Measurements from ENCODE around the gene AGXT2.
"Not testable (repeated sequence)": the region's sequence is repeated elsewhere in the genome, so short reads cannot be mapped to it uniquely, and the experiment has no call there.

AGXT2 gene

DNA sequence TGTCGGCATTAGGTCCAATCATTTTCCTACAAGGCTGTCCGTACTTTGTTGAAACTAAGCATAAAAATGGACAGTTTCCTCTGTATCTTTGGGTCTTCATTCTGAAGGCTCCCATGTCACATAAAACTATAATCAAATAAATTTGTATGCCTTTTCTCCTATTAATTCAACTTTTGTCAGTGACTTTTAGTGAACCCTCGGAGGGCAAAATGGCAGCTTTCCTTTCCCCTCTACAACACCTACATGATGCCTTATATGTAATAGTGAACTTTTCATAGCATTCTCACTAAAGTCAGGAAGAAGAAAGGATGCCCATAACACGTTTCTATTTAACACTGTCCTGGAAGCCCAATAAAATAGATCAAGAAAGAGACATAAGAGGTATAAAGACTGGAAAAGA, 5.1 kb upstream of the AGXT2 start:
- DNase-seq = no peak

- DNase-seq = no peak
These were observed 2.9 kb upstream of the AGXT2 start for GRCh38 chr5:35050541-35051126.

GRCh38 chr5:35048910-35049309, 1.2 kb upstream of the AGXT2 start:
- no peak for DNase-seq

- no peak for DNase-seq
These were observed 975 bp downstream of the AGXT2 start for GRCh38 chr5:35046774-35047173.

GRCh38 chr5:35045280-35045679, 2.5 kb downstream of the AGXT2 start:
- no peak for DNase-seq

GRCh38 chr5:35044649-35045048, 3.1 kb downstream of the AGXT2 start:
- no peak for DNase-seq

DNA sequence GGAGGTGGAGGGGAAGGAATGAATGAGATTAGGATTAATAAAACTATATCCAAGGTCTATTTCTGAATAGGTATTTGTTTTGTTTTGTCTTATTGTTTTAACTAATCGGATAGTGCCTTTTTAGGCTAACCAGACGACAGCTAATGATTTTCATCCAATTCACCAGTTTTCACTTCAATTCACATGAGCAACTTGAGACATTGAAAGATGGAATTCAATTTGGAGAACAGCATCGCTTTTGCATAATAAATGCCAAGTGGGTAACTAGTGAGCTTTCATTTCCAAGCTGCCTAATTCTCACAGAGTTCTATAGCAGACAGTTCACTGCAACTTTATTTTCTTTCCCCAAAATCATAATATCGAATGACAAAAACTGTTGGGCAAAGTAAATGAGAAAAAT, 5.0 kb downstream of the AGXT2 start:
- no peak for DNase-seq

DNA sequence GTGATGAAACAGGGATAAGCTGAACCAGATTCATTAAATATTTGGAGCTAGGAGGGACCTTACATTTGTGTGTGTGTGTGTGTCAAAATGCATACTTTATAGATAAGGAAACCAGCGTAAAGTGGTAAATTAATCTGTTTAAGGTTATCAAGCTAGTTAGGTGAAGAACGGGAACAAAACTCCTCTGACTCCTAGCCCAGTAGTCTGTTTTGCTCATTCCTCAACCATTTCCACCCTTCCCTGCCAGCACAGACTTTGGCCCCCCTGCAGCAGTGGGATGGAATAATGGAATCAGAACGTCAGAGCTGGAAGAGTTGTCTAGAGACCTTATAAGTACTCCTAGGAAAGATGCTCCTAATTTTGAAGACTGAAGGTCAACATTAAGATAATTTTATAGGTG, 6.5 kb downstream of the AGXT2 start:
- no peak for DNase-seq

DNA sequence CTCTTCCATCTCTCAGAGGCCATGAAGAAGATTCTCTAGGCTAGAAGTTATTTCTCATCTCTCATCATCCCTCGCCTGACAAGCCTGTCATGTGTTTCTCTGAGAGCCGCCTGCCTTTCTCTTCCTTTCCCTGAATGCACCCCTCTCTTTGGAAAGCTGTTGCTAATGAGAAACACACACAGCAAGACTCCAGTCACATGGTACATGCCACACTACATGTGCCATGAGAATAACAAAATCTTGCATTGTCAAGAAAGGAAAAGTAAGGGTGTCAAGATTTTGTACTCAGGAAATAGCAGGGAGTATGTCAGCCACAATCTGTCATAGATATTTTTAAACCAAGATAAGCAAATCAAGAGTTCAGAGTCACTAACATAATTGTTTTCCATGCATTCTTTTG, 8.9 kb downstream of the AGXT2 start:
- DNase-seq = no peak

GRCh38 chr5:35036536-35036935, 11.2 kb downstream of the AGXT2 start:
- DNase-seq = no peak

GRCh38 chr5:35035929-35036328, 11.8 kb downstream of the AGXT2 start:
- DNase-seq = not testable (repeated sequence)

DNA sequence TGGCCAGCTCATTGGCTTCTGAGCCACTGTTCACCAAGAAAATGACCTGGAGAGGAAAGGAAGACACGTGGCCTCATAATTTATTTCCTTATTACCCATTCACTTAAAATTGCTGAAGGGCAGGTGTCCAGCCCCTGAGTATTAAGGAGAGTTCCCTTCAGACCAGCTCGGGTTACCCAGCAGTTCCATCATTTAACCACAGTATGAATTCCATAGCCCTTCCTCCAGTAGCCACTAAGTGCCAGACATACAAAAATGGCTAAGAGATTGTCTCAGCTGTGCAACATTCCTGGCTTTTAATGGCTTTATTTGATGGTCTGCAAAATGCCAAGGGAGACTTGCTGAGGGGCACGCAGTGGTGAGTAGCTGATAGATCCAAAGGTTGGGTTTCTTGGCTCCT, 12.5 kb downstream of the AGXT2 start:
- no peak for DNase-seq

DNA sequence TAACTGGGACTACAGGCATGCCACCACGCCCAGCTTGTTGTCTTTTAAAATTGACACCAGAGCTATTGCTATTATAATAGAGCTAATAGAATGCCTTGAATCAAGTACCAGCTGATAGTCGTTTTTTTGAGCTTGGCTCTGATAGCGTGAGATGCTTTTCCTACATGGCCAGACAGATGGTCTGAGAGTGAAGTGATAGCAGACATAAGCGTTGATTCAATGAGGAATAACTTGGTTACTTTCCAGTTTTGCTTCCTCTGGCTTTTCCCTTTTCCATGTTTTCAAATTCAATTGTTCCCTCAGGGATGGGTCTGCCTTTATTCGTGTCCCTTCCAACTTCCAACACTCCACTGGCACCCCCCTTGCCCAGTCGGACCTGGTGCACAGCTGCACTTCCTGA, 15.4 kb downstream of the AGXT2 start:
- DNase-seq = no peak

DNA sequence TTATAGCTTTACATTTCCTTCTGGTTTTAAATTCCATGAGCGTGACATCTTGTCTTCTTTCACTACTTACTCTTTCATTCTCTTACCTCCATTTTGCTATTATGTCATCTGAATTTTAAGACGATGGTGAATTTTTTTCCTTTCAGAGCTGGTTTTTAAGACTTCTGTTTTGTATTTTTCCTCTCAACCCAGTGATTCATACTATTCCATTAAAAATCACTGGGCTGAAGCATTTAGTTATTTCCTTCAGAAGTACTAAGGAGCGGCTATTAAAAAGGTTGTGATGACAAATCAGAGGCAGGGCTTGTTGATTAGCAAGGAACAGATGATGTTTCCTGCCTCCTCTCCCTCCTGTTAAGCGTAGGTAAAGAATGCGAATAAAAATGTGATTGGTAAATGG, 16.5 kb downstream of the AGXT2 start:
- DNase-seq = no peak

GRCh38 chr5:35030426-35031100, 17.2 kb downstream of the AGXT2 start:
- no peak for DNase-seq

DNA sequence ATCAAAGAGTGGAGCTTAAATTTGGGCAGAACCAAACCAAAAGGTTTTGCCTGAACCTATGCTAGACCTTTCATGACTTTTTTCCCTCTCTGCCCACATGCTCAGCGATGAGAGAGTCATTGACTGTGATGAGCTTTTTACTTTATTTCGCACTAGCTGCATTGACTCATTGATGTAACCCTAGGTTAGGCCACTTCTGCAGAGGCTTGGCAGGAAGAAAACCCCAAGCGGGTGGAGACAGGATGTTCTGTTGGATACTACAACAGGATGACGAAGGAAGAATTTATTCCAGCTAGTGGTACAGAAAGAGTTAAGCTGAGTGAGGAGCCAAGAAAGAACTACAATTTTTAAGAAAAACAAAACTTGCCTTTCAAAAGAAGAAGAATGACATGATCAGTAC, 18.4 kb downstream of the AGXT2 start:
- DNase-seq = no peak

GRCh38 chr5:35026941-35027340, 20.8 kb downstream of the AGXT2 start:
- no peak for DNase-seq

GRCh38 chr5:35026280-35026840, 21.4 kb downstream of the AGXT2 start:
- no peak for DNase-seq

GRCh38 chr5:35024911-35025510, 22.7 kb downstream of the AGXT2 start:
- DNase-seq = no peak

DNA sequence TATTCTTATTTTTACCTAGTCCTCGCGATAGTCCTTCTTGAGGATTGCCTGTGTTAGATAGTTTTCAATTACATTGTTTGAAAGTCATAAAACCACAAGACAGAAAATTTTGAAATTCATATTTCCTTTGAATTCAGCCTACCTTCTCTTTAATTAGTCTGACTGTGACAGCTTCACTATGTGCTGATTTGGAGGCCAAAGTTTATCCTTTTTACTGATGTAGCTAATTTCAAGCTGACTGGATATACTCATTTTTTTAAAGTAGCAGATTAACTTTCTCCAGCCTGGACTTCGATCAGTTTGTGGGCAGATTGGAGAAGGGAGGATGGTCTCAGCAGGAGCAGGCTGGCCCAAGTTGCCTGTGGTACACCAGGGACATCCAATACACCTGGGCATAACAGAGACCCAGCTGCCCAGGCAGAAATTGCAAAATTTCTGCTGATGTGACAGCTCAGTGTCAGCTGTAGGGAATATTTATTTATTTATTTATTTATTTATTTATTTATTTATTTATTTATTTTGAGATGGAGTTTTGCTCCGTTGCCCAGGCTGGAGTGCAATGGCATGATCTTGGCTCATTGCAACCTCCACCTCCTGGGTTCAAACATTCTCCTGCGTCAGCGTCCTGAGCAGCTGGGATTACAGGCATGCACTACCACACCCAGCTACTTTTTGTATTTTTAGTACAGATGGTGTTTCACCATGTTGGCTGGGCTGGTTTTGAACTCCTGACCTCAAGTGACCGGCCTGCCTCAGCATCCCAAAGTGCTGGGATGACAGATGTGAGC, 24.2 kb downstream of the AGXT2 start:
- no peak for DNase-seq

GRCh38 chr5:35016174-35017051, 31.3 kb downstream of the AGXT2 start:
- no peak for DNase-seq

Data from hypothalamus (tissue), 51 donors.